PC-3 (cell line): ENCODE results near the gene FASTK. TPM values are rescaled to one million over a fixed set of nuclear protein-coding genes. Genes with fewer than 3 reads are reported as not detected.

Source experiments
- ATAC-seq: fragments of 200-7000 bp; cut with Tn5 transposase; 2 replicates; pipeline ENCODE4 v1.9.1; 2020; ENCODE audit warnings: mild to moderate bottlenecking, moderate library complexity
- BruUV-seq: library from RNA; stranded (reverse); fragments of 400-500 nt; replicated peaks from 2 replicates; lab custom pipeline; 2021; lab: Mats Ljungman, UMichigan
- CTCF ChIA-PET: fragments of 300-600 bp; sonication (Branson Sonifier 250); formaldehyde crosslinking; loops from one replicate; lab custom pipeline; 2022; ENCODE audit warnings: antibody characterized with exemption; lab: Charles Lee
- POLR2A ChIA-PET: fragments of 300-600 bp; sonication (Branson Sonifier 250); formaldehyde crosslinking; loops from one replicate; lab custom pipeline; 2022; ENCODE audit warnings: antibody characterized with exemption; ENCODE audit not compliant: unreplicated experiment; lab: Charles Lee
- DNase-seq: peaks from one replicate; pipeline ENCODE4 v3.0.0-alpha.2; 2015
- H2AFZ ChIP-seq: fragments of 300-600 bp; sonication (generic); 2 replicates; pipeline ENCODE4 v1.6.0; 2016; ENCODE audit warnings: antibody characterized with exemption, low read length
- H3F3A ChIP-seq: fragments of 300-600 bp; sonication (generic); one replicate; pipeline ENCODE4 v1.6.0; 2017; ENCODE audit warnings: antibody characterized with exemption, low read length, control low read depth, mild to moderate bottlenecking; ENCODE audit not compliant: unreplicated experiment
- H3K27ac ChIP-seq: fragments of 300-600 bp; sonication (generic); 2 replicates; pipeline ENCODE4 v1.5.1; 2016; ENCODE audit warnings: mild to moderate bottlenecking, low read length
- H3K27me3 ChIP-seq: fragments of 300-600 bp; sonication (generic); 2 replicates; pipeline ENCODE4 v1.6.1; 2016; ENCODE audit warnings: low read length, mixed read lengths
- H3K36me3 ChIP-seq: fragments of 300-600 bp; sonication (generic); 2 replicates; pipeline ENCODE4 v1.6.1; 2016; ENCODE audit warnings: low read depth, mixed run types, low read length, mixed read lengths
- H3K4me1 ChIP-seq: fragments of 300-600 bp; sonication (generic); 2 replicates; pipeline ENCODE4 v1.5.1; 2016; ENCODE audit warnings: low read length; ENCODE audit not compliant: insufficient read depth
- H3K4me2 ChIP-seq: fragments of 300-600 bp; sonication (generic); 2 replicates; pipeline ENCODE4 v1.6.0; 2016; ENCODE audit warnings: low read length
- H3K4me3 ChIP-seq: fragments of 300-600 bp; sonication (generic); 2 replicates; pipeline ENCODE4 v1.5.1; 2016; ENCODE audit warnings: mild to moderate bottlenecking, low read length, mixed read lengths
- H3K79me2 ChIP-seq: fragments of 300-600 bp; sonication (generic); 2 replicates; pipeline ENCODE4 v1.6.1; 2017; ENCODE audit warnings: low read length, mixed read lengths
- H3K9ac ChIP-seq: fragments of 300-600 bp; sonication (generic); 2 replicates; pipeline ENCODE4 v1.6.0; 2016; ENCODE audit warnings: mild to moderate bottlenecking, low read length
- H3K9me2 ChIP-seq: fragments of 300-600 bp; sonication (generic); replicated peaks from 2 replicates; pipeline ENCODE4 v1.6.1; 2016; ENCODE audit warnings: mixed run types, low read length, mixed read lengths
- H3K9me3 ChIP-seq: fragments of 300-600 bp; sonication (generic); 2 replicates; pipeline ENCODE4 v1.6.1; 2016; ENCODE audit warnings: low read length, mixed read lengths
- H4K20me1 ChIP-seq: fragments of 300-600 bp; sonication (generic); 2 replicates; pipeline ENCODE4 v1.6.1; 2016; ENCODE audit warnings: low read length, mixed read lengths
- EZH2 ChIP-seq: fragments of 300-600 bp; sonication (generic); IDR thresholded peaks from one replicate; pipeline ENCODE4 v1.6.1; 2017; ENCODE audit warnings: antibody characterized with exemption, mild to moderate bottlenecking, low read length; ENCODE audit not compliant: unreplicated experiment
- EZH2phosphoT487 ChIP-seq: fragments of 300-600 bp; sonication (generic); IDR thresholded peaks from 2 replicates; pipeline ENCODE4 v1.6.1; 2018; ENCODE audit warnings: mild to moderate bottlenecking, antibody characterized with exemption, low read length, borderline replicate concordance
- intact Hi-C: fragments of 100-400 bp; cut with micrococcal nuclease; formaldehyde crosslinking; loops from 2 replicates; pipeline ENCODE4 v1.9.0; 2023
- total RNA-seq: library from RNA; depleted of rRNA; stranded (reverse); fragments of >200 nt; gene quantifications from 2 replicates; pipeline ENCODE4 v1.2.3, GENCODE V29; 2014
- TF ChIP-seq, protein P1 (sequence below): fragments of 300-600 bp; sonication (generic); conservative IDR thresholded peaks from 2 replicates; pipeline ENCODE4 v1.5.1; 2017; ENCODE audit warnings: antibody characterized with exemption, low read depth, mild to moderate bottlenecking, low read length

FASTK gene
- total RNA-seq, 1 experiment from 2014 or later, result 163 TPM

GRCh38 chr7:151122276-151122675 is 41.7 kb upstream of the FASTK start:
- no TSS peak for BruUV-seq
- no peak for TF ChIP-seq EZH2phosphoT487
- no peak for TF ChIP-seq EZH2
- TF ChIP-seq, protein P1, sequence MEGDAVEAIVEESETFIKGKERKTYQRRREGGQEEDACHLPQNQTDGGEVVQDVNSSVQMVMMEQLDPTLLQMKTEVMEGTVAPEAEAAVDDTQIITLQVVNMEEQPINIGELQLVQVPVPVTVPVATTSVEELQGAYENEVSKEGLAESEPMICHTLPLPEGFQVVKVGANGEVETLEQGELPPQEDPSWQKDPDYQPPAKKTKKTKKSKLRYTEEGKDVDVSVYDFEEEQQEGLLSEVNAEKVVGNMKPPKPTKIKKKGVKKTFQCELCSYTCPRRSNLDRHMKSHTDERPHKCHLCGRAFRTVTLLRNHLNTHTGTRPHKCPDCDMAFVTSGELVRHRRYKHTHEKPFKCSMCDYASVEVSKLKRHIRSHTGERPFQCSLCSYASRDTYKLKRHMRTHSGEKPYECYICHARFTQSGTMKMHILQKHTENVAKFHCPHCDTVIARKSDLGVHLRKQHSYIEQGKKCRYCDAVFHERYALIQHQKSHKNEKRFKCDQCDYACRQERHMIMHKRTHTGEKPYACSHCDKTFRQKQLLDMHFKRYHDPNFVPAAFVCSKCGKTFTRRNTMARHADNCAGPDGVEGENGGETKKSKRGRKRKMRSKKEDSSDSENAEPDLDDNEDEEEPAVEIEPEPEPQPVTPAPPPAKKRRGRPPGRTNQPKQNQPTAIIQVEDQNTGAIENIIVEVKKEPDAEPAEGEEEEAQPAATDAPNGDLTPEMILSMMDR, result no peak
- no peaks in the 10 kb centered on the region for H3K9me2 ChIP-seq
- H3K79me2 ChIP-seq, result 0 out of 2 replicates have a peak, but pooled peaks cover 2% of the 10 kb centered on the region
- CTCF ChIA-PET, result no interaction called here
- H4K20me1 ChIP-seq, result no peaks in the 10 kb centered on the region
- H3K4me2 ChIP-seq, result no peak overlapping the region
- POLR2A ChIA-PET, result no interaction called here
- H3K9ac ChIP-seq, result no peak overlapping the region
- no peaks in the 10 kb centered on the region for H3K27me3 ChIP-seq
- ATAC-seq (no peak), DNase-seq (no peak)
- no peaks in the 10 kb centered on the region for H3K4me1 ChIP-seq
- H3K27ac ChIP-seq, result no peak overlapping the region
- no peak overlapping the region for H3K4me3 ChIP-seq
- H3F3A ChIP-seq, result no peaks in the 10 kb centered on the region
- peaks cover 11% of the 10 kb centered on the region for H3K36me3 ChIP-seq
- H3K9me3 ChIP-seq, result no peaks in the 10 kb centered on the region
- intact Hi-C loops, result no loop called here
- no peak overlapping the region for H2AFZ ChIP-seq

GRCh38 chr7:151121380-151122170 is 41.0 kb upstream of the FASTK start:
- DNase-seq, result no peak
- Histone ChIP-seq H3K4me2 (no peak overlapping the region), H3K9me2 (no peaks in the 10 kb centered on the region), H4K20me1 (0 out of 2 replicates have a peak, but pooled peaks cover under 1% of the 10 kb centered on the region), H3F3A (no peaks in the 10 kb centered on the region), H3K9ac (no peak overlapping the region), H2AFZ (no peak overlapping the region), H3K79me2 (peaks cover 9% of the 10 kb centered on the region), H3K9me3 (no peaks in the 10 kb centered on the region), H3K4me3 (no peak overlapping the region), H3K4me1 (no peaks in the 10 kb centered on the region), H3K36me3 (peaks cover 11% of the 10 kb centered on the region), H3K27me3 (no peaks in the 10 kb centered on the region), H3K27ac (no peak overlapping the region)
- no peak for ATAC-seq
- no peak for TF ChIP-seq EZH2
- TF ChIP-seq EZH2phosphoT487, result no peak
- TF ChIP-seq, protein P1, result no peak
- intact Hi-C loops, result no loop called here
- POLR2A ChIA-PET, result no interaction called here
- no TSS peak for BruUV-seq
- CTCF ChIA-PET, result no interaction called here

DNA sequence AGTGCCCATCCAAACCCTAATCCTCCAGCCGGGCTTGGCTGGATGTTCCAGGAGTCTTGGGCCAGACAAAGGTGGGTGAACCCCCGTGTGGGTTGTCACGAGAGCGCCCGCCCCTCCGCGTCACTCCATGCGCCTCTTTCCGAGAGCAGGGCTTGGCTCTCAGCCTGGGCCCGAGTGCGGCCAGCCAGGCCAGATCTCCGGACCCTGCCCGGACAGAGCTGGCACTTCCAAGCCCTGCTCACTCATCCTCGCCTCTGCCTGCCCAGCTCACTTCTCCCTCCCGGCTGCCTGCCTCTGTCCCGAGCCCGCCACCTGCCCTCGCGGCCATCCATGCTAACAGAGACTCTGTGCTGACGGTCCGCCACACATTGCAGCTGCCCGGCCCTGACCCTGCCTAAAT is 40.3 kb upstream of the FASTK start:
- ATAC-seq, result no peak

More for the DNA sequence above, 40.3 kb upstream of the FASTK start:
- Histone ChIP-seq H4K20me1 (peaks cover 7% of the 10 kb centered on the region; the same call in 1 of the 2 replicates), H3K4me3 (no peak overlapping the region), H3K4me2 (no peak overlapping the region), H3K36me3 (peaks cover 11% of the 10 kb centered on the region), H3K27me3 (no peaks in the 10 kb centered on the region), H3F3A (no peaks in the 10 kb centered on the region), H3K79me2 (peaks cover 15% of the 10 kb centered on the region), H2AFZ (no peak overlapping the region), H3K9ac (no peak overlapping the region), H3K9me2 (no peaks in the 10 kb centered on the region), H3K4me1 (peaks cover 6% of the 10 kb centered on the region), H3K9me3 (no peaks in the 10 kb centered on the region), H3K27ac (no peak overlapping the region)
- ChIA-PET CTCF (no interaction called here), POLR2A (no interaction called here)
- BruUV-seq, result no TSS peak
- TF ChIP-seq, protein P1, result no peak
- TF ChIP-seq EZH2phosphoT487 (no peak), EZH2 (no peak)
- DNase-seq, result no peak
- intact Hi-C loops, result no loop called here
